Suppressor macrophage treated with lipopolysaccharide for 4 hours (primary cell): ENCODE measurements around the gene BATF2.
A peak's percentile ranks its signal among the peaks of the same experiment; 100 is the strongest.
"Not testable (repeated sequence)": the region's sequence is repeated elsewhere in the genome, so short reads cannot be mapped to it uniquely, and the experiment has no call there.

Source experiments
- DNase-seq: peaks from one replicate; pipeline ENCODE4 v3.0.0-alpha.2; 2020

BATF2 gene

DNA sequence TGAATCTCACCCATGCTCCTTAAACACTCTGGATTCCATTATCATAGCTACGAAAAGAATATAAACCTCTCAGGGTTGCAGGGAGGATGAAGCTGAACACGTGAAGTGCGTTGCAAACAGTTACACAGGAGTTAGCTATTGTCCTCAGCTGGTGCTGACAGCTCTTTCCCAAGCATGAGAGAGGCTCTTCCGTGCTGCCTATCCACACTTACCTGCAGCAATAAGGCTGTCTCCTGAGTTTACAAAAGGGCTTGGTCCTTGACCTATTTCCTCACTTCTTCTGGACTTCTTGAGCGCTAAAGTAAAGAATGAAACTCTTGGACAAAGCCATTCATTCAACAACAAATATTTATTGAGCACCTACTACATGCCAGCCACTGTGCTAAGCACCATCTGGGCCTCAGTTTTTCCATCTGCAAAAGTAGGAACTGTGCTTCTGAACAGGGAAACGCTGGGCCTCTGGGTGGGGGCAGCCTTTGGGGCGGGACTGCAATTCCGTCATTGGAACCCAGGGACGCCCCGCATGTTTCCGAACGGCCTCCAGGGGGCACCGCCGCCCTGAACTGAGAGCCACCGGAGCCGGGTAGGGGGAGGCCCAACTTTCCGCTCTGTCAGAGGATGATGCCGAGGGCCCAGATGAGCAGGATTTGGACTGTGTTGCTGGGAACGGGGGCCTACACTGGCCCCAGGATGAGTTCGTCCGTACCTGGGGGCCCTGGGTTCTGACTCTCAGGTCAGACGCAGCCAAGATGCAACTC lies 16.5 kb upstream of the BATF2 start:
- peak; percentile 96 for DNase-seq

DNA sequence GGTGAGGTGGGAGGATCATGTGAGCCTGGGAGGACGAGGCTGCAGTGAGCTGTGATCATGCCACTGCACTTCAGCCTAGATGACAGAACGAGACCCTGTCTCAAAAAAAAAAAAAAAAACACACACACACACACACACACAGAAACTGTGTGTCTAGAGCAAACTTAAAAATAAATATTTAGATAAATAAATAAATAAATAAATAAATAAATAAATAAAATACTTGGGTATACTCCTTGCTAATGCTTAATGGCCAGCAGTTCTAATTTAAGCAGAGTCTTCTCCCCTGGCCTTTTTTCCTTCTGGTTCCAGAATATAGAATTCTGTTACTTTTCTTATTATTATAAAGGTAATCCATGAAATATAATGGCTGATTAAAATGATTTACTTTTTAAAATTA lies 12.1 kb upstream of the BATF2 start:
- DNase-seq, result no peak

GRCh38 chr11:65008016-65008415 lies 11.2 kb upstream of the BATF2 start:
- no peak for DNase-seq

- DNase-seq, result not testable (repeated sequence)
These were observed 7.2 kb upstream of the BATF2 start for GRCh38 chr11:65003968-65004367.

DNA sequence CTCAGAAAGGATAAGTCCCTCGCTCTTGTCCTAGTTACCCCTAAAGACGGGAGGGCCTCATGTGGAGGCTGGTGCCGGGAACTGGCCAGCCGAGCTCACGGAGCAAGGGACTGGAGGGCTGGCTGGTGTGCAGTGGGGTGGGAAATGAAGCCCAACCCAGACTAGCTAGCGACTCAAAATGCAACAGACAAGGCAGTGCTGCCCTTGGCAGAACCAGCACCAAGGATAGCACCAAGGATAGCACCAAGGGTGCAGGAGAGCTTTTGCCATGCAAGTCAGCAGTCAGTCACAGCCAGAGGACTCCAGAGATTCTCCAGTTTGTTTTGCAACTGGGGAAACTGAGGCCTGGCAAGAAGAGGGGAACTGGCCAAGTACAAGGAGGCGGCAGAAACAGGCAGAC lies 6.5 kb upstream of the BATF2 start:
- DNase-seq, result no peak

DNA sequence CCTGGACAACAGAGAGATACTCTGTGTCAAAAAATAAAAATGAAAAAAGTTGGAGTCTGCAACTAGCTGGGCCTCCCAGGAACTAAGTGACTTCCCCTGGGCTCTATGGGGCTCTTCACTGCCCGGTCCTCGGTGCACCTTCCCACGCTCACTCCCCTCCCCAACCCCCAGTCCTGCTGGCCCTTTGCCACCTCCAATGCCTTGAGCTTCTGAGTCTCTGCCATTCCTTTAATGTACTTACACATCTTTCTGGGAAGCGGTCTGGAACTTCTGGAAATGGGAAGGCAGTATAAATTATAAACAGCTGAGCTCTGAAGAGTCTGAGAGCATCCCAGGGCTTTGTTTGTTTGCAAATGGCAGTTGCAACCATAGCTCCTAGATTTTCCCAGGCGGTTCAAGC lies 5.9 kb upstream of the BATF2 start:
- DNase-seq, result no peak

GRCh38 chr11:64999478-64999877 lies 2.7 kb upstream of the BATF2 start:
- DNase-seq, result no peak

GRCh38 chr11:64998690-64999431 lies 2.1 kb upstream of the BATF2 start:
- no peak for DNase-seq

- DNase-seq, result no peak
These were observed 1.4 kb upstream of the BATF2 start for GRCh38 chr11:64998141-64998540.

DNA sequence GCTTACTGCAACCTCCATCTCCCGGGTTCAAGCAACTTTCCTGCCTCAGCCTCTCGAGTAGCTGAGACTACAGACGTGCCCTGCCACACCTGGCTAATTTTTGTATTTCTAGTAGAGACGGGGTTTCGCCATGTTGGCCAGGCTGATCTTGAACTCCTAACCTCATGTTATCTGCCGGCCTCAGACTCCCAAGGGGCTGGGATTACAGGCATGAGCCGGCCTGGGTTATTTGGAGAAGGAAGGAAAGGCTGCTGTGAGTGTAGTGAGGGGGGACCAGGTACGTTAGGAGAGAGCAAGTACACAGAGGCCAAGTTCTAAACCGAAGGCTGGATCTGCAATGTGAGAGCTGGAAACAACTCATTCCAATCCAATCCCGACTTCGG lies 453 bp downstream of the BATF2 start:
- no peak for DNase-seq

GRCh38 chr11:64994318-64994717 lies 2.5 kb downstream of the BATF2 start:
- no peak for DNase-seq

DNA sequence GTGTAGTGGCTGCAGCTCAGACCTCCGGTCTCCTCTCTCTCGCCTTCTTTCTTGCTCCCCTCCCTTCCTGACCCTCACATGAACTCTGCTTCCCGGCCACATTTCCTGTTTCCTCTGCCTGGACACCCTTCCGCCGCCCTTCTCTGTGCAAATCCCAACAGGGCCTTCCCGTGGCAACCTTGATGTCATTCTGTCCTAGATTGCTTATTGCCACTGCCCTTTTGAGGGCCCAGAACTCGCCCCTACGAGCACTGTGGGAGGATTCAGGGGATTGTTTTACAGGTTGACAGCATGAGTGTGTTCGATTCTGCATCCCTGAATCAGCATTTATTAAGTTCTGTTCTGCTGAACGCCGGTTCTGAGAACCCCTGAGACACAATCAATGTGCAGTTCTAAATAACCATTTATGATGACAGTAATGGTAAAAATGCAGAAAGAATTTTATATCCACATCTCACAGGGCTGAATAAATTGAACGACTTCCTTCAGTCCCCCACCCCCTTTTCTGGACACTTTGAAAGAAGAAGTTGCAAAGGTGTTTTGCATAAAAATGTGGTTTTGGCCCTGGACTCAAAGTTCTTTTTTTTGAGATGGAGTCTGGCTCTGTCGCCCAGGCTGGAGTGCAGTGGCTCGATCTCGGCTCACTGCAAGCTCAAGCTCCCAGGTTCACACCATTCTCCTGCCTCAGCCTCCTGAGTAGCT lies 6.4 kb downstream of the BATF2 start:
- DNase-seq, result peak; percentile 49

- no peak for DNase-seq
These were observed 7.4 kb downstream of the BATF2 start for GRCh38 chr11:64989416-64989815.

GRCh38 chr11:64987998-64988854 lies 8.5 kb downstream of the BATF2 start:
- no peak for DNase-seq

DNA sequence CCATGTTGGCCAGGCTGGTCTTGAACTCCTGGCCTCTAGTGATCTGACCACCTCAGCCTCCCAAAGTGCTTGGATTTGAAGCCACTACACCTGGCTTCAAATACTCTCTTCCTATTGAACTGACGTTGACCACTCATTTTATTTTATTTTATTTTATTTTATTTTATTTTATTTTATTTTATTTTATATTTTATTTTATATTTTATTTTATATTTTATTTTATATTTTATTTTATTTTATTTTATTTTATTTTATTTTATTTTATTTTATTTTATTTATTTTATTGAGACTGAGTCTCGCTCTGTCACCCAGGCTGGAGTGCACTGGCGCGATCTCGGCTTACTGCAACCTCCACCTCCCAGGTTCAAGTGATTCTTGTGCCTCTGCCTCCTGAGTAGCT lies 13.4 kb downstream of the BATF2 start:
- DNase-seq, result not testable (repeated sequence)

DNA sequence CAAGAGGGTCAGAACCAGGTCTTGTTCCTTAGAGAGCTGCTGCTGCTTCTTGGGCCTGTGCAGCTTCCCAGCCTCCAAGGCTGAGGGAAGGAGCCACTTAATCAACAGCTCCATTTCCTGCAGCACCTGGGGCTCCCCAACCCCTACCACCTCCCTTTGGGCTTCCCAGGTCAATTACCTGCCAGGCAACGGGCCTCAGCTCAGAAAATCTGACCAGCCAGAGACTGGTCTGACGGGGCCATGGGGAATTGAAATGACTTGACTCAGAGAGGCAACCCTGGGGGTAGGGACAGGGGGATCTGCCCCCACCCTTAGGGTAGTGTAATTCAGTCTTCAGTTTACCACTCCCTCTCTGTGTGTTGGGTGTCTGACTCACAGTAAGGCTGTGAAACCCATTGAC lies 20.1 kb downstream of the BATF2 start:
- DNase-seq, result no peak

- DNase-seq, result no peak
These were observed 22.6 kb downstream of the BATF2 start for GRCh38 chr11:64974124-64974523.

DNA sequence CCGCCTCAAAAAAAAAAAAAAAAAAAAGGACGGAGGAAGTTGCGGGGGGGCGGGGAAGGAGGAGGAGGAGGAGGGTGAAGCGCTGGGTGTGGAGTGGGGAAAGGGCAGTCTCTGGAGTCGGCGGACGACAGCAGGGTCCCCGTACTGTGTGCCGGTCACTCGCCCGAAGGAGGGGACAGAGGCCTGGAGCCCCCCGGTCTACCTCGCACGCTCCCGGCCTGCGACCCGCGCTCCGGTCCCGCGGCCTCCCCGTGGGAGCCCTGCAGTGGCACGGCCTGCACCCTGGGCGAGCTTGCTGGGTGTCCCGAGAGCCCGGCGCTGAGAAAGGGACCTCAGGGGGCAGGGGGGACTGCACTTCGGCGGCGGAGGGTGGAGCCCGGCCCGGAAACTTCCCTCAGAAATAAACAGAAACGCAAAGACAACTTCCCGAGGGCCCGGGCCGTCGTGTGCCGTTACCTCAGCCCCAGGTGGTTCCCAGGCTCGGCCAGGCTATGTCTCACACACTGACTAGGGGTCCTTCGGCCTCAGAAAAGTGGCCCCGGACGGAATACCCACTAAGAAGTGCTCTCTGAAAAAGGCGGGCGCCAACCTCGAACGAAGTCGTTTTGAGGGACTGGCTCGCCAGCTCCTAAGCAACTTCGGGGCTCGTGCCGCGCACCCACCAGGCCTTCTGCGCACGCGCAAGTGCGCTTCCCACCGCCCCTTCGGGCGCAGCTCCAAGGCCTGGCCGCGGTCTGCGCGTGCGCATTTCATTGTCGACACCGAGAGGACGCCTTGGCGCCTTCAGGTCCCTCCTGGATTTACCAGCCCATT lies 25.1 kb downstream of the BATF2 start, which contains the start of gene MAJIN:
Gene MAJIN, minus strand, starts transcription at position 688 of the 813 bp plus-strand sequence. CDS start 12,703 bp downstream, outside the sequence.
- DNase-seq, result peak; percentile 91

GRCh38 chr11:64970731-64971151 lies 26.0 kb downstream of the BATF2 start:
- no peak for DNase-seq

GRCh38 chr11:64969209-64969608 lies 27.6 kb downstream of the BATF2 start:
- DNase-seq, result no peak

GRCh38 chr11:64967375-64967774 lies 29.4 kb downstream of the BATF2 start:
- no peak for DNase-seq
